GM20000 (cell line): ENCODE results near the gene CDK19.

Source experiments
- DNase-seq: peaks from one replicate; pipeline ENCODE4 v3.0.0; 2012; ENCODE audit warnings: low spot score
- CTCF ChIP-seq: IDR thresholded peaks from 2 replicates; pipeline ENCODE4 v1.5.1; 2012; ENCODE audit warnings: mild to moderate bottlenecking, control low read depth; ENCODE audit errors: extremely low read depth, missing control alignments

CDK19 gene

GRCh38 chr6:110665600-110665999, 149.7 kb downstream of the CDK19 start:
- no peak for TF ChIP-seq CTCF
- no peak for DNase-seq

- no peak for TF ChIP-seq CTCF
- DNase-seq: peak; percentile 26
These were observed 150.3 kb downstream of the CDK19 start for GRCh38 chr6:110664933-110665332.

- TF ChIP-seq CTCF: no peak
- DNase-seq: no peak
These were observed 152.6 kb downstream of the CDK19 start for GRCh38 chr6:110662490-110663211.

GRCh38 chr6:110661414-110661813, 153.9 kb downstream of the CDK19 start:
- TF ChIP-seq CTCF: no peak
- DNase-seq: no peak

- TF ChIP-seq CTCF: no peak
These were observed 155.1 kb downstream of the CDK19 start for GRCh38 chr6:110660066-110660655.

GRCh38 chr6:110658631-110659211, 156.5 kb downstream of the CDK19 start:
- no peak for TF ChIP-seq CTCF
- DNase-seq: no peak

More at GRCh38 chr6:110660066-110660655, 155.1 kb downstream of the CDK19 start:
- no peak for DNase-seq

- no peak for TF ChIP-seq CTCF
- no peak for DNase-seq
These were observed 158.8 kb downstream of the CDK19 start for GRCh38 chr6:110656492-110656891.
